GM12874 (cell line): ENCODE data around the gene RADIL.

Experiments
- CTCF ChIP-seq: IDR thresholded peaks from 2 replicates; pipeline ENCODE4 v1.5.1; 2011; ENCODE audit warnings: low read depth, mild to moderate bottlenecking, control low read depth, low read length, moderate library complexity; ENCODE audit not compliant: insufficient read depth

RADIL gene

GRCh38 chr7:4789194-4790077 lies 94.1 kb downstream of the RADIL start:
- no peak for TF ChIP-seq CTCF

- no peak for TF ChIP-seq CTCF
These were observed 94.8 kb downstream of the RADIL start for GRCh38 chr7:4788627-4789189.

GRCh38 chr7:4787947-4788626 lies 95.4 kb downstream of the RADIL start:
- TF ChIP-seq CTCF, result no peak

GRCh38 chr7:4787541-4787940 lies 96.0 kb downstream of the RADIL start:
- TF ChIP-seq CTCF, result no peak

- TF ChIP-seq CTCF, result no peak
These were observed 97.5 kb downstream of the RADIL start for GRCh38 chr7:4786015-4786414.

GRCh38 chr7:4785371-4785770 lies 98.1 kb downstream of the RADIL start:
- no peak for TF ChIP-seq CTCF

- no peak for TF ChIP-seq CTCF
These were observed 98.7 kb downstream of the RADIL start for GRCh38 chr7:4784799-4785198.
